ENCODE data around the gene PRPS1L1.

DNA sequence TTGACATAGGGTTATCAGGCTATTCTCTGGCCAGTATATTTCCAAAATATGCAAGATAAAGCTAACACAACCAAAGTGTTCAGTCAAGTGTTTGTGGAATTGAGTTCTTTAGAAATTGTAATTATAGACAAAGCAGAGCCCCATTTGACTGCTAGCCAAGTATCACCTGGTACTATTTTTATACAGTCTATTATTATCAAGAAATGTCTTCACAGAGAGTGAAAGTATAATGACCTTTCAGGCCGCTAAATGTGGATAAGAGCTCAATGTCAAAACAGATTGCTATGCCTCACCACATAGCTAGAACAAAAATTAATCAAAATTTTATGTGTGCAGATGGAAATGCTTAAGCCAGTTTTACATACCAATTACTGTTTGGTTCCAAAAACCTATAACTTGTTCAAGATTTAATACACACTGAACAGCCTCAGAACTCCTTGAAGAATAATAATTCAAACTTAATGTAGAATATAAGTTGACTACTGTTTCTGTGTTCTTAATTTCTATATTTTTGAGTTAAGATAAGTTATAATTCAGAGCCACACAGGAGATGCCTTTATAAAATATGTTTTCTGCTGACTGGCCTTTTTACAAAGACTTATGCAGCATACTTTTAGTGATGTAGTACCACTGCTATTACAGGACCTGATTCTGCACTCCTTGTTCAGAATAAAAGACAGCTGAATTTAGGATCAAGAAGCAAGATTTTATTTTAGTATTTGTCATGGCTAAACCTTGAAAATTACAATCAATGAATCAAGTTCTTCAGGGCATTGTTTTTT is 31.0 kb downstream of the PRPS1L1 start:
- TF ChIP-seq POLR2AphosphoS5 (IDR thresholded peaks at IDR 0.05; ENCODE audit: borderline replicate concordance, low read depth, low read length), result no peak
- TF ChIP-seq EZH2 (IDR thresholded peaks at IDR 0.05), result no peak
- no peak for TF ChIP-seq FOXP2 (optimal IDR thresholded peaks at IDR 0.05; ENCODE audit: control extremely low read depth, extremely low read length, insufficient read depth)

Data from SK-N-MC (cell line).